HEK293 (cell line): Measurements from ENCODE around the gene BORCS6.

Source experiments
- BCL11A ChIP-seq: fragments of 450-650 bp; formaldehyde crosslinking; IDR thresholded peaks from 2 replicates; pipeline ENCODE4 v1.5.1; 2016; ENCODE audit warnings: low read depth, missing biosample characterization, missing genetic modification characterization
- INSM2 ChIP-seq: fragments of 450-650 bp; formaldehyde crosslinking; IDR thresholded peaks from 2 replicates; pipeline ENCODE4 v1.5.1; 2016; ENCODE audit warnings: missing biosample characterization, missing genetic modification characterization
- KLF10 ChIP-seq: fragments of 450-650 bp; IDR thresholded peaks from 2 replicates; pipeline ENCODE4 v1.5.1; 2018; ENCODE audit warnings: missing biosample characterization, mild to moderate bottlenecking, missing genetic modification characterization
- KLF17 ChIP-seq: fragments of 450-650 bp; formaldehyde crosslinking; IDR thresholded peaks from 2 replicates; pipeline ENCODE4 v1.5.1; 2016; ENCODE audit warnings: missing biosample characterization, missing genetic modification characterization
- KLF9 ChIP-seq: fragments of 450-650 bp; formaldehyde crosslinking; IDR thresholded peaks from 2 replicates; pipeline ENCODE4 v1.5.1; 2016; ENCODE audit warnings: missing biosample characterization, missing genetic modification characterization, low read depth
- MZF1 ChIP-seq: fragments of 450-650 bp; formaldehyde crosslinking; IDR thresholded peaks from 2 replicates; pipeline ENCODE4 v1.5.1; 2017; ENCODE audit warnings: missing biosample characterization, missing genetic modification characterization, borderline replicate concordance
- PATZ1 ChIP-seq: fragments of 450-650 bp; formaldehyde crosslinking; IDR thresholded peaks from 2 replicates; pipeline ENCODE4 v1.5.1; 2016; ENCODE audit warnings: missing biosample characterization, missing genetic modification characterization
- PRDM2 ChIP-seq: fragments of 450-650 bp; formaldehyde crosslinking; IDR thresholded peaks from 2 replicates; pipeline ENCODE4 v1.5.1; 2016; ENCODE audit warnings: missing biosample characterization, missing genetic modification characterization, borderline replicate concordance
- ZBTB1 ChIP-seq: fragments of 450-650 bp; formaldehyde crosslinking; IDR thresholded peaks from 2 replicates; pipeline ENCODE4 v1.5.1; 2016; ENCODE audit warnings: missing biosample characterization, missing genetic modification characterization
- ZBTB10 ChIP-seq: fragments of 450-650 bp; formaldehyde crosslinking; IDR thresholded peaks from 2 replicates; pipeline ENCODE4 v1.5.1; 2016; ENCODE audit warnings: missing biosample characterization, missing genetic modification characterization
- ZEB2 ChIP-seq: fragments of 450-650 bp; formaldehyde crosslinking; IDR thresholded peaks from 2 replicates; pipeline ENCODE4 v1.5.1; 2016; ENCODE audit warnings: missing biosample characterization, missing genetic modification characterization
- ZFP69B ChIP-seq: fragments of 450-650 bp; formaldehyde crosslinking; IDR thresholded peaks from 2 replicates; pipeline ENCODE4 v1.5.1; 2016; ENCODE audit warnings: missing biosample characterization, missing genetic modification characterization
- ZNF132 ChIP-seq: fragments of 450-650 bp; formaldehyde crosslinking; IDR thresholded peaks from 2 replicates; pipeline ENCODE4 v1.5.1; 2017; ENCODE audit warnings: missing biosample characterization, missing genetic modification characterization, borderline replicate concordance
- ZNF184 ChIP-seq: fragments of 450-650 bp; IDR thresholded peaks from 2 replicates; pipeline ENCODE4 v1.5.1; 2018; ENCODE audit warnings: missing biosample characterization, mild to moderate bottlenecking, missing genetic modification characterization
- ZNF274 ChIP-seq, 2 experiments: fragments of 200-500 bp in 1 of 2; fragments of 450-650 bp in 1 of 2; sonication (Bioruptor generic) in 1 of 2; formaldehyde crosslinking in 1 of 2; IDR thresholded peaks; 2 replicates each; pipeline versions ENCODE4 v1.5.1 to v1.6.1; 2014 to 2016; ENCODE audit warnings: borderline replicate concordance in 1 of 2, inconsistent platforms in 1 of 2, low read length in 1 of 2, missing biosample characterization in 1 of 2, missing genetic modification characterization in 1 of 2
- ZNF335 ChIP-seq: fragments of 450-650 bp; formaldehyde crosslinking; conservative IDR thresholded peaks from 2 replicates; pipeline ENCODE4 v1.5.1; 2016; ENCODE audit warnings: missing biosample characterization, missing genetic modification characterization
- ZNF350 ChIP-seq: fragments of 450-650 bp; formaldehyde crosslinking; IDR thresholded peaks from 2 replicates; pipeline ENCODE4 v1.5.0; 2017; ENCODE audit warnings: missing biosample characterization, mild to moderate bottlenecking, missing genetic modification characterization
- ZNF37A ChIP-seq: fragments of 450-650 bp; IDR thresholded peaks from 2 replicates; pipeline ENCODE4 v1.5.1; 2018; ENCODE audit warnings: missing biosample characterization, missing genetic modification characterization
- ZNF521 ChIP-seq: fragments of 450-650 bp; formaldehyde crosslinking; IDR thresholded peaks from 2 replicates; pipeline ENCODE4 v1.5.1; 2017; ENCODE audit warnings: missing biosample characterization, mild to moderate bottlenecking, missing genetic modification characterization
- ZNF600 ChIP-seq: fragments of 450-650 bp; formaldehyde crosslinking; IDR thresholded peaks from 2 replicates; pipeline ENCODE4 v1.5.1; 2016; ENCODE audit warnings: missing biosample characterization, missing genetic modification characterization
- ZNF639 ChIP-seq: fragments of 450-650 bp; formaldehyde crosslinking; IDR thresholded peaks from 2 replicates; pipeline ENCODE4 v1.5.1; 2016; ENCODE audit warnings: missing biosample characterization, missing genetic modification characterization
- ZSCAN23 ChIP-seq: fragments of 450-650 bp; formaldehyde crosslinking; IDR thresholded peaks from 2 replicates; pipeline ENCODE4 v1.5.1; 2016; ENCODE audit warnings: missing biosample characterization, missing genetic modification characterization
- ZXDB ChIP-seq: fragments of 450-650 bp; formaldehyde crosslinking; IDR thresholded peaks from 2 replicates; pipeline ENCODE4 v1.5.1; 2016; ENCODE audit warnings: missing biosample characterization, missing genetic modification characterization

BORCS6 gene

GRCh38 chr17:8185582-8186445, 4.2 kb downstream of the BORCS6 start (continued):
- TF ChIP-seq ZBTB10 (tag by site-specific recombination) (peak; percentile 69; the same call in 1 of the 2 replicates), ZBTB1 (tag by site-specific recombination) (no peak), ZNF639 (tag by site-specific recombination) (peak; percentile 59), KLF10 (0 out of 2 replicates have a peak, but pooled peaks have one; percentile 24), ZNF184 (tag by site-specific recombination) (peak; percentile 55; the same call in 1 of the 2 replicates), ZEB2 (tag by site-specific recombination) (peak; percentile 22; the same call in 1 of the 2 replicates), ZNF600 (tag by site-specific recombination) (peak; percentile 87; the same call in 1 of the 2 replicates), ZNF37A (tag by site-specific recombination) (no peak), ZSCAN23 (tag by site-specific recombination) (peak; percentile 73; the same call in 1 of the 2 replicates), INSM2 (tag by site-specific recombination) (no peak), PRDM2 (tag by site-specific recombination) (peak; percentile 16; the same call in 1 of the 2 replicates), MZF1 (tag by site-specific recombination) (peak; percentile 25; the same call in 1 of the 2 replicates), ZNF132 (no peak), ZXDB (tag by site-specific recombination) (peak; percentile 15; the same call in 1 of the 2 replicates), ZNF274 (IDR thresholded peaks at IDR 0.05; ENCODE audit: low read length) (no peak), ZNF274 (tag by site-specific recombination; IDR thresholded peaks at IDR 0.05; ENCODE audit: borderline replicate concordance) (no peak), PATZ1 (peak; percentile 78), ZNF521 (no peak), ZFP69B (peak; percentile 54; the same call in 1 of the 2 replicates), KLF9 (no peak), BCL11A (tag by site-specific recombination) (peak; percentile 88), ZNF350 (tag by site-specific recombination) (no peak), KLF17 (tag by site-specific recombination) (peak; percentile 80; the same call in 1 of the 2 replicates), ZNF335 (peak; percentile 82)
